ENCODE data around the gene ZNF770. TPM values are rescaled to one million over a fixed set of nuclear protein-coding genes. Genes with fewer than 3 reads are reported as not detected.

Gene ZNF770
- polyA plus RNA-seq, 2 of the 4 experiments (the other 2 are of a cell fraction): 24.9 to 46.2 TPM

- TF ChIP-seq HEYL (CRISPR knock-in tag; IDR thresholded peaks at IDR 0.05) (no peak), CBX2 (IDR thresholded peaks at IDR 0.05; ENCODE audit: borderline replicate concordance, low read depth) (no peak), RARB (CRISPR knock-in tag; IDR thresholded peaks at IDR 0.05) (no peak), CEBPB (IDR thresholded peaks at IDR 0.05) (no peak)
- TF ChIP-seq, protein P1, sequence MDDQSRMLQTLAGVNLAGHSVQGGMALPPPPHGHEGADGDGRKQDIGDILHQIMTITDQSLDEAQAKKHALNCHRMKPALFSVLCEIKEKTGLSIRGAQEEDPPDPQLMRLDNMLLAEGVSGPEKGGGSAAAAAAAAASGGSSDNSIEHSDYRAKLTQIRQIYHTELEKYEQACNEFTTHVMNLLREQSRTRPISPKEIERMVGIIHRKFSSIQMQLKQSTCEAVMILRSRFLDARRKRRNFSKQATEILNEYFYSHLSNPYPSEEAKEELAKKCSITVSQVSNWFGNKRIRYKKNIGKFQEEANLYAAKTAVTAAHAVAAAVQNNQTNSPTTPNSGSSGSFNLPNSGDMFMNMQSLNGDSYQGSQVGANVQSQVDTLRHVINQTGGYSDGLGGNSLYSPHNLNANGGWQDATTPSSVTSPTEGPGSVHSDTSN (IDR thresholded peaks at IDR 0.05): no peak
Measured at GRCh38 chr15:34994925-34995324, 6.8 kb upstream of the ZNF770 start (continued).

DNA sequence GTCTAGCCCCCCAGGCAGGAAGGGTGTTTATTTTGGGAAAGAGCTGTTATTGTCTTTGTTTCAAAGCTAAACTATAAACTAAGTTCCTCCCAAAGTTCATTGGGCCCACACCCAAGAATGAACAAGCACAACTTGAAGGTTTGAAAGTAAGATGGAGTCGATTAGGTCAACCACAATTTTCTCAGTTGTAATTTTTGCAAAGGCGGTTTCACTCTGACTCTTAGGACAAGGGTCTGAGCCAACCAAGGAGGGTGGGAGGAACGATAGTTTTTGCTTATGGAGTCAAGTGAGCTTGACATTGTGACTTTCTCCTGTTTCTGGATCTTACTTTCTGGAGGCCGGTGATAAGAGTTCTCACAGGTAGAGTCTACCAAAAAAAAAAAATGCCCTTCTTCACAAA, 5.8 kb upstream of the ZNF770 start:
- 78% methylated on average over 4 of the region's 4 CpGs for WGBS (ENCODE audit: missing lambda C conversion rate)
- peaks cover 5% of the 10 kb centered on the region; the same call in 2 of the 3 replicates for H3K4me1 ChIP-seq
- H3K4me3 ChIP-seq: no peak overlapping the region
- H3K4me2 ChIP-seq: no peak overlapping the region
- TF ChIP-seq, protein P2, sequence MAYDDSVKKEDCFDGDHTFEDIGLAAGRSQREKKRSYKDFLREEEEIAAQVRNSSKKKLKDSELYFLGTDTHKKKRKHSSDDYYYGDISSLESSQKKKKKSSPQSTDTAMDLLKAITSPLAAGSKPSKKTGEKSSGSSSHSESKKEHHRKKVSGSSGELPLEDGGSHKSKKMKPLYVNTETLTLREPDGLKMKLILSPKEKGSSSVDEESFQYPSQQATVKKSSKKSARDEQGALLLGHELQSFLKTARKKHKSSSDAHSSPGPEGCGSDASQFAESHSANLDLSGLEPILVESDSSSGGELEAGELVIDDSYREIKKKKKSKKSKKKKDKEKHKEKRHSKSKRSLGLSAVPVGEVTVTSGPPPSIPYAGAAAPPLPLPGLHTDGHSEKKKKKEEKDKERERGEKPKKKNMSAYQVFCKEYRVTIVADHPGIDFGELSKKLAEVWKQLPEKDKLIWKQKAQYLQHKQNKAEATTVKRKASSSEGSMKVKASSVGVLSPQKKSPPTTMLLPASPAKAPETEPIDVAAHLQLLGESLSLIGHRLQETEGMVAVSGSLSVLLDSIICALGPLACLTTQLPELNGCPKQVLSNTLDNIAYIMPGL (CRISPR knock-in tag; IDR thresholded peaks at IDR 0.05; ENCODE audit: borderline replicate concordance): no peak
- TF ChIP-seq FOSB (CRISPR knock-in tag; IDR thresholded peaks at IDR 0.05) (no peak), ZC3H11A (IDR thresholded peaks at IDR 0.05) (no peak), BHLHE40 (IDR thresholded peaks at IDR 0.05; ENCODE audit: low read depth, low read length) (no peak), CBX8 (IDR thresholded peaks at IDR 0.05) (no peak), FOSL2 (IDR thresholded peaks at IDR 0.05) (no peak), FOSL2 (CRISPR knock-in tag; IDR thresholded peaks at IDR 0.05) (no peak), NFE2L2 (conservative IDR thresholded peaks at IDR 0.05; ENCODE audit: low read length) (no peak), EP300 (IDR thresholded peaks at IDR 0.05) (no peak)
- no peak overlapping the region for H3K27ac ChIP-seq
- ATAC-seq (no peak), FAIRE-seq (no peak), DNase-seq (ENCODE audit: low read depth in 1 of 2, low spot score in 1 of 2) (no peak)
- H3K9me3 ChIP-seq: no peaks in the 10 kb centered on the region
- ChIA-PET CTCF (interaction anchor here (0.6 kb wide), 1 partner anchor 8 kb away, joined by 3 read pairs; no protein-coding TSS in a partner anchor), POLR2A (interaction anchor here (0.7 kb wide), 1 partner anchor 173 kb away, joined by 5 read pairs; no protein-coding TSS in a partner anchor)

DNA sequence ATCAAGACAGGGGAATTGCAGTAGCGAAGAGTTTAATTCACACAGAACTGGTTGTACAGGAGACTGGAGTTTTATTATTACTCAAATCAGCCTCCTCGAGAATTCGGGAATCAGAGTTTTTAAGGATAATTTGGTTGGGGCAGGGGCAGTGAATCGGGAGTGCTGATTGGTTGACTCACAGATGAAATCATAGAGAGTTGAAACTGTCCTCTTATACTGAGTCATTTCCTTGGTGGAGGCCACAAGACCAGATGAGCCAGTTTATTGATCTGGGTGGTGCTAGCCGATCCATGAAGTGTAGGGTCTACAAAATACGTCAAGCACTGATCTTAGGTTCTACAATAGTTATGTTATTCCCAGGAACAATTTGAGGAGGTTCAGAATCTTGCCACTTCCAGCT, 5.3 kb upstream of the ZNF770 start:
- Histone ChIP-seq H3K4me2 (no peak overlapping the region), H3K27ac (no peak overlapping the region)

DNA sequence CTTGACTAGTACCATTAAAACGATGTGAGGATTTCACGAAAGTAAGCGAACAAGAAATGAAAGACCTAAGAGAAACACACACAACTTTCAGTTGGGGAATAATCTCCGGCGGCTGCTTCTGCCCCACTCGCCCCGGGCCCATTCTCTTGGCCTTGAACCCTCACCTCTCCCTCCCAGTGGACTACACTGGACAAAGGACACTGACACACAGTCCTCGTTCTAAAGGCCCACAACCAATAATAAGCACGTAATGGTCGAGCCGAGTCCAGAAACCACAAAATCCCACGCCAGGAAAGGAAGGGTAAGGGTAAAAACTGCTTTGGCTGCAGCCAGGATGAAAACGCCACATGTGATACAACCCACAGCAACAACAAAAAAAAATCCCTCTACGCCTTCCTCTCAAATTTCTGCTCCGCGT, 469 bp downstream of the ZNF770 start:
- peak overlapping the region; percentile 96 for H3K4me3 ChIP-seq
- 2% methylated on average over 16 of the region's 16 CpGs for WGBS (ENCODE audit: missing lambda C conversion rate)
- ChIA-PET CTCF (interaction anchor here (2.0 to 3.2 kb wide), 3 partner anchors 12 to 18 kb away, joined by 9 to 22 read pairs (median 15); partner anchors contain the start of gene AQR), POLR2A (interaction anchor here (0.6 to 3.0 kb wide), 16 partner anchors 12 to 1021 kb away, joined by 3 to 104 read pairs (median 4); partner anchors contain the start of gene AQR)
- FAIRE-seq (no peak), ATAC-seq (peak in 1 of 2 experiments; percentile 1; a peak in 2 of 6 replicates), DNase-seq (ENCODE audit: low read depth in 1 of 2, low spot score in 1 of 2) (no peak)
- H3K27ac ChIP-seq: peak overlapping the region; percentile 95 to 98
- peak overlapping the region; percentile 87 for H3K4me2 ChIP-seq
- no peak for TF ChIP-seq POLR2A (IDR thresholded peaks at IDR 0.05; ENCODE audit: low read length)
- no peak for TF ChIP-seq FOXS1 (CRISPR knock-in tag; IDR thresholded peaks at IDR 0.05)
- TF ChIP-seq, protein P1 (IDR thresholded peaks at IDR 0.05): no peak
- no peak for TF ChIP-seq RCOR1 (IDR thresholded peaks at IDR 0.05; ENCODE audit: low read depth, low read length)
- no peak for TF ChIP-seq CHD2 (IDR thresholded peaks at IDR 0.05; ENCODE audit: low read length, partially characterized antibody)
- no peak for TF ChIP-seq FOSL2 (IDR thresholded peaks at IDR 0.05)
- TF ChIP-seq FOSL2 (CRISPR knock-in tag; IDR thresholded peaks at IDR 0.05): no peak
- TF ChIP-seq KDM5A (IDR thresholded peaks at IDR 0.05): no peak
- TF ChIP-seq E2F6 (IDR thresholded peaks at IDR 0.05; ENCODE audit: borderline replicate concordance, low read depth): no peak
- no peak for TF ChIP-seq JUNB (IDR thresholded peaks at IDR 0.05)
- TF ChIP-seq RAD21 (conservative IDR thresholded peaks at IDR 0.05 in 1 of 2, IDR thresholded peaks at IDR 0.05 in 1 of 2): no peak
- TF ChIP-seq ATOH8 (CRISPR knock-in tag; IDR thresholded peaks at IDR 0.05; ENCODE audit: low read depth): no peak
- TF ChIP-seq SREBF2 (IDR thresholded peaks at IDR 0.05): no peak
- no peak for TF ChIP-seq MYC (IDR thresholded peaks at IDR 0.05; ENCODE audit: borderline replicate concordance, low read length)
- H3K4me1 ChIP-seq: peaks cover 28% of the 10 kb centered on the region
- no peaks in the 10 kb centered on the region for H3K9me3 ChIP-seq

More for the DNA sequence above, 5.3 kb upstream of the ZNF770 start:
- DNase-seq (ENCODE audit: low read depth in 1 of 2, low spot score in 1 of 2): no peak
- TF ChIP-seq FOXS1 (CRISPR knock-in tag; IDR thresholded peaks at IDR 0.05) (no peak), HOXB5 (CRISPR knock-in tag; IDR thresholded peaks at IDR 0.05) (no peak)
- no peak for FAIRE-seq
- ChIA-PET CTCF (interaction anchor here (0.9 to 2.2 kb wide), 3 partner anchors 13 to 31 kb away, joined by 3 to 5 read pairs (median 3); no protein-coding TSS in a partner anchor), POLR2A (interaction anchor here (0.7 kb wide), 1 partner anchor 172 kb away, joined by 5 read pairs; no protein-coding TSS in a partner anchor)
- H3K4me1 ChIP-seq: peaks cover 7% of the 10 kb centered on the region; the same call in 2 of the 3 replicates
- 72% methylated on average over 6 of the region's 6 CpGs for WGBS (ENCODE audit: missing lambda C conversion rate)
- no peaks in the 10 kb centered on the region for H3K9me3 ChIP-seq
- ATAC-seq: no peak
- no peak overlapping the region for H3K4me3 ChIP-seq
